Endodermal cell (in vitro differentiated cells): ENCODE data around the gene ROBO1. TPM values are rescaled to one million over a fixed set of nuclear protein-coding genes. Genes with fewer than 3 reads are reported as not detected.

ENCODE experiments used
- DNase-seq: peaks from one replicate; pipeline ENCODE4 v3.0.0-alpha.2; 2017
- H3K27ac ChIP-seq: 2 replicates; pipeline ENCODE4 v1.5.1; 2013; ENCODE audit warnings: mild to moderate bottlenecking, low read depth, low read length, moderate library complexity
- H3K27me3 ChIP-seq: 2 replicates; pipeline ENCODE4 v1.6.1; 2013; ENCODE audit warnings: mild to moderate bottlenecking, low read length, moderate library complexity; ENCODE audit not compliant: insufficient read depth, control insufficient read depth, poor library complexity, severe bottlenecking
- H3K36me3 ChIP-seq: 2 replicates; pipeline ENCODE4 v1.7.0; 2013; ENCODE audit warnings: mild to moderate bottlenecking, low read length, moderate library complexity; ENCODE audit not compliant: control insufficient read depth, insufficient read depth
- H3K4me1 ChIP-seq: one replicate; pipeline ENCODE4 v1.7.0; 2013; ENCODE audit warnings: low read length; ENCODE audit not compliant: control insufficient read depth, insufficient read depth
- H3K4me3 ChIP-seq: 2 replicates; pipeline ENCODE4 v1.5.1; 2013; ENCODE audit warnings: mild to moderate bottlenecking, low read length, moderate library complexity
- H3K9ac ChIP-seq: 2 replicates; pipeline ENCODE4 v1.6.1; 2013; ENCODE audit warnings: mild to moderate bottlenecking, low read length, moderate library complexity; ENCODE audit not compliant: poor library complexity, severe bottlenecking; ENCODE audit errors: extremely low read depth
- H3K9me3 ChIP-seq: 2 replicates; pipeline ENCODE4 v1.6.1; 2013; ENCODE audit warnings: mild to moderate bottlenecking, low read length, moderate library complexity; ENCODE audit not compliant: control insufficient read depth
- H3K27ac Mint-ChIP-seq: 2 replicates; pipeline ENCODE4 v1.8.0; 2020; ENCODE audit warnings: mixed read lengths
- H3K27me3 Mint-ChIP-seq: 2 replicates; pipeline ENCODE4 v1.8.0; 2021; ENCODE audit warnings: mild to moderate bottlenecking, mixed read lengths; ENCODE audit not compliant: insufficient read depth
- H3K36me3 Mint-ChIP-seq: 2 replicates; pipeline ENCODE4 v1.8.0; 2020; ENCODE audit warnings: low read depth, mixed read lengths
- H3K4me1 Mint-ChIP-seq: 2 replicates; pipeline ENCODE4 v1.8.0; 2020; ENCODE audit warnings: mixed read lengths
- H3K4me3 Mint-ChIP-seq: 2 replicates; pipeline ENCODE4 v1.8.0; 2020; ENCODE audit warnings: mild to moderate bottlenecking, moderate library complexity, mixed read lengths
- H3K9me3 Mint-ChIP-seq: 2 replicates; pipeline ENCODE4 v1.8.0; 2020; ENCODE audit warnings: mild to moderate bottlenecking, mixed read lengths
- CTCF ChIP-seq: fragments of 200-600 bp; sonication (generic); conservative IDR thresholded peaks from 2 replicates; pipeline ENCODE4 v1.5.0; 2021; ENCODE audit warnings: antibody characterized with exemption, mild to moderate bottlenecking
- WGBS, 2 experiments: methylation state at CpG; one replicate each; pipeline versions ENCODE4 v1.1.5 to v1.1.7; 2013; ENCODE audit warnings: missing lambda C conversion rate in 2 of 2, mixed read lengths in 1 of 2; ENCODE audit not compliant: insufficient coverage in 1 of 2, insufficient read length in 1 of 2; 5-methylcytosine and 5-hydroxymethylcytosine counted together
- total RNA-seq, 2 donors: library from RNA; stranded (reverse); fragmentation: NEBNext Ultra II Directional in 1 of 2; extraction: Animal tissue kit (Norgen Biotek cat#: 25700) in 1 of 2; gene quantifications; 2 replicates in 1 of 2; 3 replicates in 1 of 2; pipeline ENCODE4 v1.2.1, GENCODE V29; 2021

The ROBO1 gene
- total RNA-seq, 2 donors from 2014 or later, result 74.8 to 75.9 TPM

GRCh38 chr3:78580681-78581080, 1187.1 kb downstream of the ROBO1 start:
- TF ChIP-seq CTCF, result no peak
- no peak overlapping the region for H3K27ac Mint-ChIP-seq
- no peaks in the 10 kb centered on the region for H3K27me3 Mint-ChIP-seq
- H3K4me3 Mint-ChIP-seq, result no peak overlapping the region
- Histone ChIP-seq H3K9me3 (no peaks in the 10 kb centered on the region), H3K36me3 (no peaks in the 10 kb centered on the region), H3K4me3 (no peak overlapping the region), H3K27ac (no peak overlapping the region), H3K9ac (no peak overlapping the region), H3K27me3 (no peaks in the 10 kb centered on the region), H3K4me1 (no peaks in the 10 kb centered on the region)
- H3K4me1 Mint-ChIP-seq, result no peaks in the 10 kb centered on the region
- H3K36me3 Mint-ChIP-seq, result peaks cover 5% of the 10 kb centered on the region
- 96 to 100% methylated on average over 1 to 2 of the region's 2 CpGs for WGBS, 2 experiments
- H3K9me3 Mint-ChIP-seq, result peaks cover 10% of the 10 kb centered on the region
- DNase-seq, result no peak

- Mint-ChIP-seq H3K27me3 (no peaks in the 10 kb centered on the region), H3K9me3 (peaks cover under 1% of the 10 kb centered on the region), H3K36me3 (no peaks in the 10 kb centered on the region), H3K4me3 (no peak overlapping the region), H3K4me1 (peaks cover 3% of the 10 kb centered on the region), H3K27ac (no peak overlapping the region)
- H3K4me3 ChIP-seq, result no peak overlapping the region
- H3K4me1 ChIP-seq, result no peaks in the 10 kb centered on the region
- H3K36me3 ChIP-seq, result no peaks in the 10 kb centered on the region
- no peaks in the 10 kb centered on the region for H3K9me3 ChIP-seq
- no peak overlapping the region for H3K9ac ChIP-seq
- no peak for DNase-seq
- no peak for TF ChIP-seq CTCF
- WGBS, 2 experiments, result 100% methylated on average over 1 of the region's 1 CpG
- no peaks in the 10 kb centered on the region for H3K27me3 ChIP-seq
- H3K27ac ChIP-seq, result no peak overlapping the region
Measured at GRCh38 chr3:78571486-78571885, 1196.3 kb downstream of the ROBO1 start.

- Mint-ChIP-seq H3K4me1 (peaks cover 3% of the 10 kb centered on the region), H3K36me3 (no peaks in the 10 kb centered on the region), H3K9me3 (peaks cover 11% of the 10 kb centered on the region), H3K27me3 (no peaks in the 10 kb centered on the region), H3K4me3 (no peak overlapping the region), H3K27ac (no peak overlapping the region)
- no peaks in the 10 kb centered on the region for H3K36me3 ChIP-seq
- no peaks in the 10 kb centered on the region for H3K4me1 ChIP-seq
- no peak overlapping the region for H3K27ac ChIP-seq
- H3K9me3 ChIP-seq, result no peaks in the 10 kb centered on the region
- DNase-seq, result no peak
- WGBS, 2 experiments, result 77 to 96% methylated on average over 7 to 10 of the region's 10 CpGs
- no peak for TF ChIP-seq CTCF
- H3K9ac ChIP-seq, result no peak overlapping the region
- no peaks in the 10 kb centered on the region for H3K27me3 ChIP-seq
- H3K4me3 ChIP-seq, result no peak overlapping the region
Measured at GRCh38 chr3:78570496-78570895, 1197.3 kb downstream of the ROBO1 start.
